Ishikawa (cell line): Measurements from ENCODE around the gene G6PD.

Source experiments
- CEBPB ChIP-seq: IDR thresholded peaks from 2 replicates; pipeline ENCODE4 v1.6.1; 2012
- CREB1 ChIP-seq: IDR thresholded peaks from 2 replicates; pipeline ENCODE4 v1.6.1; 2012; ENCODE audit warnings: low read depth
- FOXM1 ChIP-seq: IDR thresholded peaks from 2 replicates; pipeline ENCODE4 v1.6.1; 2012; ENCODE audit warnings: low read depth, borderline replicate concordance
- NFIC ChIP-seq: IDR thresholded peaks from 2 replicates; pipeline ENCODE4 v1.6.1; 2012
- RAD21 ChIP-seq: IDR thresholded peaks from 2 replicates; pipeline ENCODE4 v1.6.1; 2012; ENCODE audit warnings: low read depth
- TCF12 ChIP-seq: IDR thresholded peaks from 2 replicates; pipeline ENCODE4 v1.6.1; 2012; ENCODE audit warnings: low read depth
- YY1 ChIP-seq: IDR thresholded peaks from 2 replicates; pipeline ENCODE4 v1.6.1; 2012; ENCODE audit warnings: low read depth
- ZBTB7A ChIP-seq: IDR thresholded peaks from 2 replicates; pipeline ENCODE4 v1.6.1; 2012; ENCODE audit warnings: low read depth
- TF ChIP-seq, protein P1 (sequence below): IDR thresholded peaks from 2 replicates; pipeline ENCODE4 v1.6.1; 2012; ENCODE audit warnings: low read depth, mild to moderate bottlenecking
- TF ChIP-seq, protein P2 (sequence below): IDR thresholded peaks from 2 replicates; pipeline ENCODE4 v1.6.1; 2012

The G6PD gene

DNA sequence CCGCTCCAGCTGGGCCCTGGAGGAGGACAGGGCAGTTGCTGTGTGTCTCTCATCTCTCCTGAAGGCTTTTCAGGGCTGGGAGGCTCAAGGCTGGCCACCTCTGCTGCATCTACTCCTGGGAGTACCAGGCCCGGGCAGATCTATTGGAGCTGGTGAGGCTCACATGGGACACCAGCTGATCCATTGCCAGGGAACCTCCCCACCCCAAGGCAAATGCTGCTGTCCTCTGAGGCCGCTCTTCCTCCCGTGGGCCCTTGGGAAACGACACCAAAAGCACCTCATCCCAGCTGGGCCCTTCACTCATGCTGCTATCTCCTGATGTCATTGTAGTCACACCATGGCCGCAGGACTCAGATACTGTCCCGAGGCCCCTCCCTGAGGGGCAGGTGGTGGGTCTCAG is 63.9 kb downstream of the G6PD start:
- no peak for TF ChIP-seq YY1
- TF ChIP-seq TCF12: no peak
- TF ChIP-seq CEBPB: no peak
- no peak for TF ChIP-seq FOXM1
- TF ChIP-seq, protein P1, sequence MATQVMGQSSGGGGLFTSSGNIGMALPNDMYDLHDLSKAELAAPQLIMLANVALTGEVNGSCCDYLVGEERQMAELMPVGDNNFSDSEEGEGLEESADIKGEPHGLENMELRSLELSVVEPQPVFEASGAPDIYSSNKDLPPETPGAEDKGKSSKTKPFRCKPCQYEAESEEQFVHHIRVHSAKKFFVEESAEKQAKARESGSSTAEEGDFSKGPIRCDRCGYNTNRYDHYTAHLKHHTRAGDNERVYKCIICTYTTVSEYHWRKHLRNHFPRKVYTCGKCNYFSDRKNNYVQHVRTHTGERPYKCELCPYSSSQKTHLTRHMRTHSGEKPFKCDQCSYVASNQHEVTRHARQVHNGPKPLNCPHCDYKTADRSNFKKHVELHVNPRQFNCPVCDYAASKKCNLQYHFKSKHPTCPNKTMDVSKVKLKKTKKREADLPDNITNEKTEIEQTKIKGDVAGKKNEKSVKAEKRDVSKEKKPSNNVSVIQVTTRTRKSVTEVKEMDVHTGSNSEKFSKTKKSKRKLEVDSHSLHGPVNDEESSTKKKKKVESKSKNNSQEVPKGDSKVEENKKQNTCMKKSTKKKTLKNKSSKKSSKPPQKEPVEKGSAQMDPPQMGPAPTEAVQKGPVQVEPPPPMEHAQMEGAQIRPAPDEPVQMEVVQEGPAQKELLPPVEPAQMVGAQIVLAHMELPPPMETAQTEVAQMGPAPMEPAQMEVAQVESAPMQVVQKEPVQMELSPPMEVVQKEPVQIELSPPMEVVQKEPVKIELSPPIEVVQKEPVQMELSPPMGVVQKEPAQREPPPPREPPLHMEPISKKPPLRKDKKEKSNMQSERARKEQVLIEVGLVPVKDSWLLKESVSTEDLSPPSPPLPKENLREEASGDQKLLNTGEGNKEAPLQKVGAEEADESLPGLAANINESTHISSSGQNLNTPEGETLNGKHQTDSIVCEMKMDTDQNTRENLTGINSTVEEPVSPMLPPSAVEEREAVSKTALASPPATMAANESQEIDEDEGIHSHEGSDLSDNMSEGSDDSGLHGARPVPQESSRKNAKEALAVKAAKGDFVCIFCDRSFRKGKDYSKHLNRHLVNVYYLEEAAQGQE: no peak
- no peak for TF ChIP-seq ZBTB7A
- no peak for TF ChIP-seq CREB1

DNA sequence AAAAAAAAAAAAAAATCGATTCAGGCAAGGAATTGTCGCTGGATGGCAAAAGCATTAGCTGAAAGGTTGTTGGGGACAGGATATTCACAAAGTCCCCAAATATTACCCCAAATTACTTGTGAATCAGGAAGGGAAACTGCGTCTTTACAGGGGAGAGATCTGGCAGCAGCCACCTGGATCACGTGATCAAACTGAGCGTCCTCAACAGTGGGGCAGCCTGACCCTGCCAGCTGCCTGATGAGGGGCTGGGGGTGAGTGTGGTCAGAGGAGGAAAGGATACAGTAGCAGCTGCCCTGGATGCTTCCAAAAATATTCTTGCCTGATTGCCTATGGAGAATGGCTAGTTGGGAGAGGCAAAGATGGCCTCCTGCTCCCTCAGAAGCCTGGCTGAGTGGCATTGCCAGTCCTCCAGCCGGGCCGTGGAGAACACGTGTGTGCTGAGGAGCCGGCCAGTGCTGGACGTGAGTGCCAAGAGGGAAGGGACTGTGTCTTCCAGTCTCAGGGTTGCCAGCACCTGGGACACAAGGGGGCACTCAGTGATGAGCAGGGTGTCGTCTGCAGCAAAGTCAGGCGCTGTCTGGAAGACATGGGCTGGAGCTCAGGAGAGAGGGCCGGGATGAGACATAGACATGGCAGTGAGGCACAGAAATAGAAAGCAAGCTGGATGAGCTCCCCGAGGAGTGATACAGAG is 64.6 kb downstream of the G6PD start:
- TF ChIP-seq RAD21 (no peak), YY1 (no peak), NFIC (no peak), CREB1 (no peak)
- TF ChIP-seq, protein P2, sequence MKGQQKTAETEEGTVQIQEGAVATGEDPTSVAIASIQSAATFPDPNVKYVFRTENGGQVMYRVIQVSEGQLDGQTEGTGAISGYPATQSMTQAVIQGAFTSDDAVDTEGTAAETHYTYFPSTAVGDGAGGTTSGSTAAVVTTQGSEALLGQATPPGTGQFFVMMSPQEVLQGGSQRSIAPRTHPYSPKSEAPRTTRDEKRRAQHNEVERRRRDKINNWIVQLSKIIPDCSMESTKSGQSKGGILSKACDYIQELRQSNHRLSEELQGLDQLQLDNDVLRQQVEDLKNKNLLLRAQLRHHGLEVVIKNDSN: no peak
